Measurements from ENCODE around the gene KCTD21. TPM values are rescaled to one million over a fixed set of nuclear protein-coding genes. Genes with fewer than 3 reads are reported as not detected.

The KCTD21 gene, protein sequence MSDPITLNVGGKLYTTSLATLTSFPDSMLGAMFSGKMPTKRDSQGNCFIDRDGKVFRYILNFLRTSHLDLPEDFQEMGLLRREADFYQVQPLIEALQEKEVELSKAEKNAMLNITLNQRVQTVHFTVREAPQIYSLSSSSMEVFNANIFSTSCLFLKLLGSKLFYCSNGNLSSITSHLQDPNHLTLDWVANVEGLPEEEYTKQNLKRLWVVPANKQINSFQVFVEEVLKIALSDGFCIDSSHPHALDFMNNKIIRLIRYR
- total RNA-seq (2021; ENCODE audit: unreplicated experiment) (3.0 TPM), Bru-seq, nascent RNA (percentile 51 among the genes with signal in this experiment), BruChase-seq, experiment 1, labeled RNA remaining after a 6-hour chase (percentile 53 among the genes with signal in this experiment), BruChase-seq, experiment 2, labeled RNA remaining after a 2-hour chase (percentile 58 among the genes with signal in this experiment)
- polyA plus RNA-seq (2012): 2.8 and 4.0 TPM in 2 replicates
- long read RNA-seq, partial matches to known transcripts: 0 of 5 reads
- long read RNA-seq, other reads (novel, unspliced or antisense): 5 of 5 reads

DNA sequence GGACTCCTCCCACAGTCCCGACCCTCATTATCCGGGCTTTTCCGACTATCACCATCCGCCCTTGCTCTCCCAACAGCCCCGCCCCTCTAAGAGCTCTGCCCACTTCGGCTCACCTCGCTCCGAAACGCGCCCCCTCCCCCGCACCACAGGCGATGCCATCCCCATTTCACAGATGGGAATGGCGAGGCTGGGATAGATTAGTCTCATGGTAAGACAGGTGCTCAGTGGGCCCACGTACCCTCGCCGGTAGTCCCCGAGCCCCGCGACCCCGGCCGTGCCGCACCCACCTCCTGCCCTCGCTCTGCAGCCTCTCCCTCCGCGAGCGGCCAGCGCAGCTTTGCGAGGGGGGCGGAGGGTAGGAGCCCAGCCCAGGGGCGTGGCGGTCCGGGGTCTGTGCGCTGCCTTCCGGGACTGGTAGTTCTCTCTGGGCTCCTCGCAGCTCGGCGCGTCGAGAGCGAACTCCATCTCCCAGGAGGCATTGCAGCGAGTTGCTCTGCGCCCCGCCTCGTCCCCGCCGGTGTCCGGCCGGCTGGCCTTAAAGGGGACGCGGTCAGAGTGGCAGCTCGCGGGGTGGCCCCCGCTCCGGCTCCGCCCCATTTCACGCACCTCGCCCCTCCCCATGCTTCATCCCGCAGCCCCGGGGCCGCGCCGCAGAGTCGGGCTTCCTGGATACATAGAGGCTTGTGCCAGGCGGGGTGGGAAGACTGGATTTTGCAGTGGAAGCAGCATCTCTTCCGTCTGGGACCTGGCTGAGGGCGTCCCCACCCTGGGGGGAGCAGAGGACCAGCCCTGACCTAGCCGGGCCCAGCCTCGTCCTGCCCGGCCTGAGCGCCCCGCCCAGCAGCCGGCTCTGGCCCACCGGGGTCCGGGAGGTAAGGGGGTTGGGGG, at the start of gene KCTD21, which contains the start of gene USP35:
KCTD21 (minus strand) TSS at position 341 of the 888 bp plus-strand sequence. CDS start 14,072 bp downstream, outside the sequence.
USP35 (plus strand) TSS at position 634 of the 888 bp plus-strand sequence. CDS start 7,327 bp downstream, outside the sequence.
- ChIA-PET CTCF (interaction anchor here (1.0 kb wide), 1 partner anchor 40 kb away, joined by 5 read pairs; no protein-coding TSS in a partner anchor), RAD21 (ENCODE audit: low non-redundant PET in 1 of 2, low total read pairs in 2 of 2, uncharacterized antibody in 2 of 2, unreplicated experiment in 2 of 2) (interaction anchor here in 1 of 2 experiments (0.6 kb wide), 1 partner anchor 243 kb away, joined by 3 read pairs; no protein-coding TSS in a partner anchor), POLR2A (interaction anchor here (0.9 to 1.2 kb wide), 2 partner anchors 17 to 21 kb away, joined by 6 to 8 read pairs; no protein-coding TSS in a partner anchor)
- no peaks in the 10 kb centered on the region for H3K9me3 ChIP-seq (ENCODE audit: control insufficient read depth in 1 of 2, insufficient read depth in 1 of 2, low read depth in 1 of 2, low read length in 2 of 2)
- H3K4me1 ChIP-seq (ENCODE audit: control insufficient read depth in 1 of 2, insufficient read depth in 2 of 2, low read length in 2 of 2): peaks cover 8 to 41% of the 10 kb centered on the region in 2 experiments
- no peak within 1 kb of the TSS; the same call in 1 of the 2 replicates for H3K27ac ChIP-seq (ENCODE audit: low read depth, low read length)
- H2AFZ ChIP-seq (ENCODE audit: low read depth, low read length, poor library complexity, severe bottlenecking): no peak within 1 kb of the TSS
- H3K4me3 ChIP-seq (replicated peaks in 1 of 2; ENCODE audit: low read depth in 1 of 2, low read length in 2 of 2): peak within 1 kb of the TSS; percentile 66 to 80
- no peaks in the 10 kb centered on the region for H3K36me3 ChIP-seq (ENCODE audit: control insufficient read depth in 1 of 2, insufficient read depth in 2 of 2, low read length in 2 of 2)
- peak within 1 kb of the TSS; percentile 64 for H3K9ac ChIP-seq (ENCODE audit: low read length)
- H3K27me3 ChIP-seq (ENCODE audit: insufficient read depth, low read length): no peaks in the 10 kb centered on the region
- ATAC-seq (peak; percentile 97), DNase-seq (ENCODE audit: low read depth, low spot score) (peak; percentile 90)
- no peaks in the 10 kb centered on the region for H3K79me2 ChIP-seq (ENCODE audit: insufficient read depth, low read length)
- no TSS peak for BruUV-seq (replicated peaks)
- intact Hi-C loops (cut with micrococcal nuclease): no loop called here
- H4K20me1 ChIP-seq (ENCODE audit: insufficient read depth): no peaks in the 10 kb centered on the region
- H3K9me2 ChIP-seq (ENCODE audit: insufficient read depth): no peaks in the 10 kb centered on the region
- H3K4me2 ChIP-seq (ENCODE audit: low read length): peak within 1 kb of the TSS; percentile 88
- TF ChIP-seq FOSL1 (IDR thresholded peaks at IDR 0.05; ENCODE audit: low read depth) (no peak), SRF (IDR thresholded peaks at IDR 0.05; ENCODE audit: low read depth) (no peak), EZH2phosphoT487 (IDR thresholded peaks at IDR 0.05; ENCODE audit: borderline replicate concordance) (no peak), EGR1 (IDR thresholded peaks at IDR 0.05; ENCODE audit: low read depth) (peak; percentile 78), ZNF274 (IDR thresholded peaks at IDR 0.05; ENCODE audit: low read depth, low read length) (no peak), CBX3 (IDR thresholded peaks at IDR 0.05; ENCODE audit: low read depth) (0 out of 2 replicates have a peak, but pooled peaks have one; percentile 48), YY1 (IDR thresholded peaks at IDR 0.05; ENCODE audit: extremely low read depth, insufficient replicate concordance, low read depth, low read length) (no peak), RAD21 (IDR thresholded peaks at IDR 0.05; ENCODE audit: low read depth) (no peak), CEBPB (IDR thresholded peaks at IDR 0.05; ENCODE audit: low read depth) (no peak), JUND (IDR thresholded peaks at IDR 0.05) (no peak), SP1 (IDR thresholded peaks at IDR 0.05; ENCODE audit: low read depth) (peak; percentile 96), POLR2A (IDR thresholded peaks at IDR 0.05; ENCODE audit: borderline replicate concordance, extremely low read depth, insufficient read depth, insufficient read length) (no peak), ELF1 (IDR thresholded peaks at IDR 0.05; ENCODE audit: borderline replicate concordance, low read depth) (no peak; the same call in 1 of the 2 replicates)
- TF ChIP-seq, protein P1, sequence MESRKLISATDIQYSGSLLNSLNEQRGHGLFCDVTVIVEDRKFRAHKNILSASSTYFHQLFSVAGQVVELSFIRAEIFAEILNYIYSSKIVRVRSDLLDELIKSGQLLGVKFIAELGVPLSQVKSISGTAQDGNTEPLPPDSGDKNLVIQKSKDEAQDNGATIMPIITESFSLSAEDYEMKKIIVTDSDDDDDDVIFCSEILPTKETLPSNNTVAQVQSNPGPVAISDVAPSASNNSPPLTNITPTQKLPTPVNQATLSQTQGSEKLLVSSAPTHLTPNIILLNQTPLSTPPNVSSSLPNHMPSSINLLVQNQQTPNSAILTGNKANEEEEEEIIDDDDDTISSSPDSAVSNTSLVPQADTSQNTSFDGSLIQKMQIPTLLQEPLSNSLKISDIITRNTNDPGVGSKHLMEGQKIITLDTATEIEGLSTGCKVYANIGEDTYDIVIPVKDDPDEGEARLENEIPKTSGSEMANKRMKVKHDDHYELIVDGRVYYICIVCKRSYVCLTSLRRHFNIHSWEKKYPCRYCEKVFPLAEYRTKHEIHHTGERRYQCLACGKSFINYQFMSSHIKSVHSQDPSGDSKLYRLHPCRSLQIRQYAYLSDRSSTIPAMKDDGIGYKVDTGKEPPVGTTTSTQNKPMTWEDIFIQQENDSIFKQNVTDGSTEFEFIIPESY (IDR thresholded peaks at IDR 0.05; ENCODE audit: extremely low read depth, insufficient replicate concordance, low read length): no peak
- TF ChIP-seq, protein P2, sequence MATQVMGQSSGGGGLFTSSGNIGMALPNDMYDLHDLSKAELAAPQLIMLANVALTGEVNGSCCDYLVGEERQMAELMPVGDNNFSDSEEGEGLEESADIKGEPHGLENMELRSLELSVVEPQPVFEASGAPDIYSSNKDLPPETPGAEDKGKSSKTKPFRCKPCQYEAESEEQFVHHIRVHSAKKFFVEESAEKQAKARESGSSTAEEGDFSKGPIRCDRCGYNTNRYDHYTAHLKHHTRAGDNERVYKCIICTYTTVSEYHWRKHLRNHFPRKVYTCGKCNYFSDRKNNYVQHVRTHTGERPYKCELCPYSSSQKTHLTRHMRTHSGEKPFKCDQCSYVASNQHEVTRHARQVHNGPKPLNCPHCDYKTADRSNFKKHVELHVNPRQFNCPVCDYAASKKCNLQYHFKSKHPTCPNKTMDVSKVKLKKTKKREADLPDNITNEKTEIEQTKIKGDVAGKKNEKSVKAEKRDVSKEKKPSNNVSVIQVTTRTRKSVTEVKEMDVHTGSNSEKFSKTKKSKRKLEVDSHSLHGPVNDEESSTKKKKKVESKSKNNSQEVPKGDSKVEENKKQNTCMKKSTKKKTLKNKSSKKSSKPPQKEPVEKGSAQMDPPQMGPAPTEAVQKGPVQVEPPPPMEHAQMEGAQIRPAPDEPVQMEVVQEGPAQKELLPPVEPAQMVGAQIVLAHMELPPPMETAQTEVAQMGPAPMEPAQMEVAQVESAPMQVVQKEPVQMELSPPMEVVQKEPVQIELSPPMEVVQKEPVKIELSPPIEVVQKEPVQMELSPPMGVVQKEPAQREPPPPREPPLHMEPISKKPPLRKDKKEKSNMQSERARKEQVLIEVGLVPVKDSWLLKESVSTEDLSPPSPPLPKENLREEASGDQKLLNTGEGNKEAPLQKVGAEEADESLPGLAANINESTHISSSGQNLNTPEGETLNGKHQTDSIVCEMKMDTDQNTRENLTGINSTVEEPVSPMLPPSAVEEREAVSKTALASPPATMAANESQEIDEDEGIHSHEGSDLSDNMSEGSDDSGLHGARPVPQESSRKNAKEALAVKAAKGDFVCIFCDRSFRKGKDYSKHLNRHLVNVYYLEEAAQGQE (IDR thresholded peaks at IDR 0.05; ENCODE audit: low read depth): no peak
- TF ChIP-seq, protein P3, sequence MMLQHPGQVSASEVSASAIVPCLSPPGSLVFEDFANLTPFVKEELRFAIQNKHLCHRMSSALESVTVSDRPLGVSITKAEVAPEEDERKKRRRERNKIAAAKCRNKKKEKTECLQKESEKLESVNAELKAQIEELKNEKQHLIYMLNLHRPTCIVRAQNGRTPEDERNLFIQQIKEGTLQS (IDR thresholded peaks at IDR 0.05): no peak

Data from HCT116 (cell line).